Duodenal mucosa (tissue), 2 donors: ENCODE data around the gene FBXL16.
"Not testable (repeated sequence)": the region's sequence is repeated elsewhere in the genome, so short reads cannot be mapped to it uniquely, and the experiment has no call there.

ENCODE experiments used
- H3K27ac ChIP-seq: one replicate; pipeline ENCODE4 v1.7.0; 2013; ENCODE audit warnings: low read depth, low read length
- H3K27me3 ChIP-seq, 2 donors: one replicate each; pipeline ENCODE4 v1.7.0; 2013; ENCODE audit warnings: low read length in 2 of 2, control low read depth in 1 of 2; ENCODE audit not compliant: insufficient read depth in 2 of 2, control insufficient read depth in 1 of 2
- H3K36me3 ChIP-seq, 2 donors: one replicate each; pipeline ENCODE4 v1.7.0; 2013; ENCODE audit warnings: low read length in 2 of 2, control low read depth in 1 of 2; ENCODE audit not compliant: insufficient read depth in 2 of 2, control insufficient read depth in 1 of 2
- H3K4me1 ChIP-seq, 2 donors: one replicate each; pipeline ENCODE4 v1.7.0; 2013; ENCODE audit warnings: low read length in 2 of 2, control low read depth in 1 of 2; ENCODE audit not compliant: insufficient read depth in 2 of 2, control insufficient read depth in 1 of 2
- H3K4me3 ChIP-seq, 2 donors: one replicate each; pipeline ENCODE4 v1.7.0; 2013; ENCODE audit warnings: low read length in 2 of 2, low read depth in 1 of 2
- H3K9ac ChIP-seq, 2 donors: one replicate each; pipeline ENCODE4 v1.7.0; 2013; ENCODE audit warnings: low read length in 2 of 2, low read depth in 1 of 2
- H3K9me3 ChIP-seq, 2 donors: one replicate each; pipeline ENCODE4 v1.7.0; 2013; ENCODE audit warnings: low read length in 2 of 2, control low read depth in 1 of 2; ENCODE audit not compliant: control insufficient read depth in 1 of 2

FBXL16 gene

DNA sequence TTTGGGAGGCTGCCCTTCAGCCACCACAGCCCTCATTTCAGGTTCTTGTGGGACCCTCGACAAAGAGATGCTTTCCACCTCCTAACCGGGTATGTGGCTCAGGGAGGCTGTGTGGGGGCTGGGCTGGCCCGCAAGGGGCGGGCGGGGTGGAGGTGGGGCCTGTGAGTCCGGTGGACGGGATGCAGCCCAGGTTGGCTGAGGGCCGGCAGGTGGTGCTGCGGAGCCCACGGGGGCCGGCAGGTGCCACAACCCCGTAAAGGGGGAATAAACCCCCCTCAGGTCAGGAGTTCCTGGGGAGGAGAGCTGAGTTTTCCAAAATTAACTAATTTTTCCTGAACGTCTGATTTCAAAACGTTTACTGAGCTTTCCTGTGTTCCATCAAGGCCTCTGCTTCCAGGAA lies 40.1 kb upstream of the FBXL16 start:
- Histone ChIP-seq H3K27ac (no peak overlapping the region), H3K4me3 (no peak overlapping the region), H3K9ac (no peak overlapping the region), H3K4me1 (no peaks in the 10 kb centered on the region), H3K27me3 (peaks cover 2 to 4% of the 10 kb centered on the region in 2 donors), H3K9me3 (no peaks in the 10 kb centered on the region), H3K36me3 (no peaks in the 10 kb centered on the region)

DNA sequence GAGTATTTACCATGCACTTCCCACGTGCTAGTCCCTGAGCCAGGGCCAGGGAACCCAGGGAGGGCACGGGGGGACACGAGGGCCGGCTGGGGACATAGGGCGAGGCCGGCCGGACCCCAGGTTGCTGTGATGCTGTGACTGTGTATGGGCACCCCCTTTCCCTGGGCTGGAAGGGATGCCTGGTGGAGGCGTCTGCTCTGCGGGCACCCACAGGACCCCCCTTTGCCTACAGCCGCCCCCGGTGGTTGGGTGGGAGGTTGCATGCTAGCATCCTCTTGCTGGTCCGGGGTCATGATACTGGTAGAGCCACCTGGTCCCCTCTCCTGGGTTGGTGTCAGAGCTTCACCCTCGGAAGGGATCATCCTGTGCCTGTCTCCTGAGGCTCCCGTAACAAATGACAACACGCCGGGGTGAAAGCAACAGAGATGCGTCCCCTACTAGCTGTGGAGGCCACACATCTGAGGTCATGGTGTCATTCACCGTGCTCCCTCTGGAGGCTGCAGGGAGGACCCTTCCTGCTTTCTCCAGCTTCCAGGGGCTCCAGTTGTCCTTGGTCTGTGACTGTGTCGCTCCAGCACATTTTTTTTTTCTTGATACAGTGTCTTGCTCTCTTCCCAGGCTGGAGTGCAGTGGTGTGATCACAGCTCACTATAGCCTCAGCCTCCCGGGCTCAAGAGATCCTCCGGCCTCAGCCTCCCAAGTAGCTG lies 38.3 kb upstream of the FBXL16 start:
- Histone ChIP-seq H3K27ac (no peak overlapping the region), H3K9me3 (no peaks in the 10 kb centered on the region), H3K4me1 (peaks cover 4 to 11% of the 10 kb centered on the region in 2 donors), H3K4me3 (no peak overlapping the region), H3K27me3 (no peaks in the 10 kb centered on the region), H3K9ac (no peak overlapping the region), H3K36me3 (no peaks in the 10 kb centered on the region)

GRCh38 chr16:742894-743293 lies 37.3 kb upstream of the FBXL16 start:
- peaks cover 4 to 11% of the 10 kb centered on the region in 2 donors for H3K4me1 ChIP-seq
- H3K36me3 ChIP-seq, H3K9me3 ChIP-seq, H3K27me3 ChIP-seq, H3K27ac ChIP-seq, H3K4me3 ChIP-seq, H3K9ac ChIP-seq: not testable (repeated sequence)

- Histone ChIP-seq H3K4me3 (no peak overlapping the region), H3K9me3 (no peaks in the 10 kb centered on the region), H3K9ac (no peak overlapping the region), H3K36me3 (peaks cover 0 to 10% of the 10 kb centered on the region in 2 donors), H3K4me1 (peaks cover 4 to 11% of the 10 kb centered on the region in 2 donors), H3K27me3 (no peaks in the 10 kb centered on the region), H3K27ac (no peak overlapping the region)
Observed at GRCh38 chr16:741986-742629, 36.5 kb upstream of the FBXL16 start.

DNA sequence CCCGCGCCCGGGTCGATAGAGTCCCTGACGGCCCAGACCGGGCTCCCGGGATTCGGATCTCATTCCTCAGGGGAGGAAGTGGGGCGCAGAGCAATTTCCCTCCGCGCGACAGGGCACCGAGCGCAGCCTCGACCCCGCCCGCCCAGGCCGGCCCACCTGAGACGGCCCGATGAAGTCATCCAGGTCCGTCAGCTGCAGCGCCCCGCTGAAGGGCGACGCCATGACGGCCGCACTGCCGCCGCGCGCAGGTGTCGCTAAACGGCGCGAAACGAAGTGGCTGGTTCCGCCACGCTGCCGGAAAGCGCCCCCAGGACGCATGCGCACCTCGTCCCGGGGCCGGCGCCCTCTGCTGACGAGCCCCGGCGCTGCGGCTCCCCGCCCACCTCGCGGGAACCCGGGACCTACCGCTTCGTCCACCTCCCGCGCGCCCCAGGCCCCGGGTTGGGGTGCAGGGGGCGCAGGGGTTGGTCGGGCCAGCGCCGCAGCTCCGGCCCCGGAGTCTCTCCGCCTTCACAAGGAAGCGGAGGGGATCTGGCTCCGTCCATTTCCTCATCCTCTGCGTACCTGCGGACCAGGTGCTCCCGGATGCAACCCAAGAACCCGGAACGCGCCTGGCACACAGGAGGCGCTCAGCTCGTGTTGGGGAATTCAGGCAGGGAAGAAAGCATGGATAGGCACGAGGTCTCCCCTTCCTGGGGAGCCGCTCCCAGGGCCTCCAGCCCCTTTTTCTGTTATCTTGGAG lies 35.3 kb upstream of the FBXL16 start, which contains the start of gene CIAO3:
Gene CIAO3 (minus strand): TSS at position 234 of the 742 bp plus-strand sequence. CDS start 12 bp downstream, at position 222.
- Histone ChIP-seq H3K27me3 (no peaks in the 10 kb centered on the region), H3K27ac (peak within 1 kb of the TSS; percentile 14), H3K4me3 (peak within 1 kb of the TSS; percentile 80 to 83), H3K9me3 (no peaks in the 10 kb centered on the region), H3K9ac (peak within 1 kb of the TSS; percentile 74 to 88), H3K36me3 (peaks cover 5 to 22% of the 10 kb centered on the region in 2 donors), H3K4me1 (peaks cover 4 to 11% of the 10 kb centered on the region in 2 donors)

DNA sequence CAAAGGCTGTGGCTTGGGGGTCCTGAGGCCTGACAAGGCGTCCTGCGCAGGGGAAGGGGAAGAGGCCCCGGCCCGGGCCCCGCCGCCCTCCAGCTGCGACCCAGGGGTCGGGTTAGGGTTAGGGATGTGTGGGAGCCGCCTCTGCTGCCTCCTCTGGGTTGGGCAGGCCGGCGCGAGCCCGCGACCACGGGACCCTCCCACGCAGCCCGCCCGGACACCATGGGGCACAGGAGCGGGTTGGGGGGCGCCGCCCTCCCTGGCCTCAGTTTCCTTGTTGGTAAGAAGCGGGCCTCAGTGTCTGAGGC lies 34.8 kb upstream of the FBXL16 start:
- Histone ChIP-seq H3K36me3 (peaks cover 11 to 27% of the 10 kb centered on the region in 2 donors), H3K27me3 (no peaks in the 10 kb centered on the region)

DNA sequence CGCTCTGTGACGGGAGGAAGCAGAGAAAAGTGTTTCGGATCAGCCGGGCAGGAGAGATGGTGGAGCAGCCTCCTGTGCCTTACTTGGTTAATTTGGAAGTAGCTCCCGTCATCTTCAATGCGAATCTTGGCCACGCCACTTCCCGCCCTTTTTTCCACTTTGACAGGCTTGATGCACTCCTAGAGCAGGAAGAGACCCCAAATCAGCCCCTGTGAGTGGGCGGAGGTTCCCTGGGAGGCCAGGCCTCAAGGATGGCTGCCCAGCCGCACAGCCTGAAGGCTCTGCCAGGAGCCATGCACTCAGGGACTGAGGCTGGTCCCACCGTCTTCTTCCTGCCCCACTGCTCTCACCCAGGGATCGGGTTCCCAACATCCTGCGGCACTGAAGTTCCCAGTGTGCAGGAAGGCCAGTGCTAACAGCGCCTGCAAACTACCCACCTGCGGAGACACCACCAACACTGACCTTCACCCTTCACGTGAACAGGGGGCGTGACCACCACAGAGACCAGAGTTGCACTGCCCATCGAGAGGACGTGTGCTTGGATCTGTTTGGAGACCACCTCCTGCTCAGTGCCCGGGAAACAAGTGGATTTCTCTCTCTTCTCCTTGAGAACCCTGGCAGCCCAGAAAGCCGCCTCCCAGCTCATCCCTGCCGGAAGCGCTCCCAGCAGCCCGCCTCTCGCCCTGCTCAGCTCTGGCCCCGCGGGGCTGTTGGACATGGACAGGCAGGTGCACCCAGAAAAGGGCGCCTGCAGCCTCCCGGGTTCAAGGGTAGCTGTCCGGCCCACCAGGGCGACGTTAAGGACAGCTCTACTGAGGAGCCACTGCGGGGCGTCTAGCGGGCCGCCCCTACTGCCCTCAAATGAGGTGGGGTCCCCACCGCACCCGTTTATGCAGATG lies 34.2 kb upstream of the FBXL16 start:
- H3K27ac ChIP-seq, result no peak overlapping the region

More for the DNA sequence above, 34.8 kb upstream of the FBXL16 start:
- H3K9ac ChIP-seq, result peak overlapping the region; percentile 74 to 88
- peak overlapping the region; percentile 14 for H3K27ac ChIP-seq
- H3K4me3 ChIP-seq, result peak overlapping the region; percentile 80 to 83
- peaks cover 4 to 11% of the 10 kb centered on the region in 2 donors for H3K4me1 ChIP-seq
- H3K9me3 ChIP-seq, result no peaks in the 10 kb centered on the region

DNA sequence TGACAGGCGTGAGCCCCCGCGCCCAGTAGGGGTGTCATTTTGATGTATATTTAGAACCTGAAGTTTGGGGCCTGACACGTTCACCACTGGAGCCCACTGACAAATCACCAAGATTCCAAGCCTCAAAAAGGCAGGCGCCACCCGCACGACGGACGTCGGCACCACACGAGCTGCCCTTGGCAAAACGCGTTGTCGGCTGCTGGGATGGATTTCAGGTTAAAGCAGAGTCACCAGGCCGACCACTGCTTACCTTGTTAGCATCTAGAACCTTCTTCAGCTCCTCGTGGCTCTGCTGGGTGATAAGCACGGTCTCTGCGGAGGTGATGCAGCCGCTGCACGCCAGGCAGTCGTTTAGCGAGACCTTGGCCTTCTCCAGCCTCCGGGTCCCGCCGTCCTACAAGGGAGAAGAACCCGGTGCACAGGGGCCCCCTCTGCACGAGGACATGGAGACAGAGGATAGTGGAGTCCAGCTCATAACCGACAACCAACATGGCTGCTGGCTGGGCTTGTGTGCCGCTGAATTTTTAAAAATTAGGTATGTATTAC lies 31.4 kb upstream of the FBXL16 start:
- Histone ChIP-seq H3K36me3 (peaks cover 28 to 56% of the 10 kb centered on the region in 2 donors), H3K4me1 (peaks cover 4 to 11% of the 10 kb centered on the region in 2 donors), H3K4me3 (no peak overlapping the region), H3K27me3 (no peaks in the 10 kb centered on the region), H3K9ac (no peak overlapping the region), H3K9me3 (no peaks in the 10 kb centered on the region), H3K27ac (no peak overlapping the region)

More for the DNA sequence above, 34.2 kb upstream of the FBXL16 start:
- peak overlapping the region; percentile 74 to 88 for H3K9ac ChIP-seq
- H3K36me3 ChIP-seq, result peaks cover 16 to 33% of the 10 kb centered on the region in 2 donors
- H3K9me3 ChIP-seq, result no peaks in the 10 kb centered on the region
- peak overlapping the region; percentile 80 to 83 for H3K4me3 ChIP-seq
- peaks cover 4 to 11% of the 10 kb centered on the region in 2 donors for H3K4me1 ChIP-seq
- H3K27me3 ChIP-seq, result no peaks in the 10 kb centered on the region

DNA sequence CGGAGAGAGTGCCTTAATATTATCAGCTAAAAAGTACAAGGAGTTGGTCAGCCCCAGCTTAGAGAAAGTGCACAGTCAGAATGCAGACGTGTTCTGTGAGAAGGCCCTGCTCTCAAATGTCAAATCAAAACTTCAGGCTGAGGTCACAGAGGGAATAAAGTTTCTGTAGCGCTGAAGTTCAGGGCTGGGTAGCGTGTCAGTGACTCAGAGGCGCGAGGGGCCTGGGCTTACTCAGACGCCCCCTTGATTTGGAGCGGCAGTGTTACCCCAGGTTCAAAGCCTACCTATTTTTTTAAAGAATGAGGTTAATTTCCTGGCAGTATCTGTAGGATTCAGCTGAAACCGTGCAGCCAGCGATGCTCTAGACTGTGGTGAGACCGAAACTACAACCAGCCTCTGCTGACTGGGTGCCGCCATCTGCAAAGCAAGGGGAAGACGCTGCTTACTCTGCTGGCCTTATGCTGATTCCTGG lies 30.4 kb upstream of the FBXL16 start:
- no peak overlapping the region for H3K4me3 ChIP-seq
- peaks cover 4 to 11% of the 10 kb centered on the region in 2 donors for H3K4me1 ChIP-seq
- H3K9ac ChIP-seq, result no peak overlapping the region
- H3K9me3 ChIP-seq, result no peaks in the 10 kb centered on the region
- no peak overlapping the region for H3K27ac ChIP-seq
- H3K36me3 ChIP-seq, result peaks cover 34 to 56% of the 10 kb centered on the region in 2 donors
- H3K27me3 ChIP-seq, result no peaks in the 10 kb centered on the region
